NCI-H187 (cell line): ENCODE results near the gene SH3D19.
"Not testable (repeated sequence)": the region's sequence is repeated elsewhere in the genome, so short reads cannot be mapped to it uniquely, and the experiment has no call there.

ENCODE experiments used
- DNase-seq, 2 experiments: peaks; one replicate each; lab custom pipeline; 2025; lab: John Stamatoyannopoulos, UW

Gene SH3D19

DNA sequence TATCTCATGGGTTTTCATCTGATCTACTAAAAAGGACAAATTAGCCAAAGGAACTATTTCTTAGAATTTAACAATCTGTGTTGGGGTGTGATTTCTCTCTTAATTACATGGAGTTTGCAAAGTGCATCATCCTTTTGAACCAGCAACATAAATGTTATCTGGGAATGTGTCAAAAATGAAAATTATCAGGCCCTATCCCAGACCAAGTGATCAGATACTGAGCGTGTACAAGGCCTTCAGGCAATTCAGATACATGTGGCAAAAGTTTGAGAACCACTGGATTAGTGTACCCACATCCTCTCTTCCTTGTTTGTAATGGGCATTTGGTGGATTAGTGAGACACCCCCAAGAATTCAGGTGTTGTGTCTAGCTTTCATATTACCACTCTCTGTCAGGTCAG is 3.8 kb downstream of the SH3D19 start:
- no peak for DNase-seq

DNA sequence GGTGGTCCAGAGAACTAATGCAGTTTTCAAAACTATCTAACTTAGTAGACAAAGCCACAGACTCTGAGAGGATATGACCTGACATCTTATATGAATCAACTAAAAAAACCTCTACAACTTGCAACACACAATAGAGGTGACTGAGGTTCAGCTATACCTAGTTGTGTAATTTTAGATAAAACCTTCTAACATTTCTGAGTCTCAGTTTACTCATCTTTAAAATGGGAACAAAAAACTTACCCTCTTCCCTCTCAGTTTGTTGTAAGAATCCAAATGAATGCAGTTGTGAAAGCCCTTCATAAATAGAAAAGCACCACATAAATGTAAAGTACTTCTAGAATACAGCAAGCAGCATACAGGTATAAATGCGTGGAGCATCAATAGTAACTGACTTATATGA is 5.9 kb downstream of the SH3D19 start:
- no peak for DNase-seq

GRCh38 chr4:151318307-151319006 is 6.9 kb downstream of the SH3D19 start:
- no peak for DNase-seq

DNA sequence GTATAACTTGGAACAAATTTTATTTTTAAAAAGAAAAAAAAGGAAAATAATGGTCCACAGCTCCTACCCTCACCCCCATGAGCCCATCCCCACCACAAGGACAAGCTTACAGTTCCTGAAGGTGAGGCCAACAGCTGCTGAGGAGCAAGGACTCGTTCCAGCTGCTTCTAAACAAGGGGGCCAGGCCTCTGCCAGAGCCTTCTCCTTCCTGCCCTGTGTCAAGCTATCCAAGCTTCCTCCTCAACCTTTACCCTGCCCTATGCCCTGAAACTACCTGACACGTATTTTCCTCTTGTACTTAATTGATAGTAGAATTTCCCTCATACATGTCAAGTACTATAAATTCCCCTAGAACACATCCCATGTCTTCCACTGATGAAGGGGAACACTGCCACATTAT is 8.8 kb downstream of the SH3D19 start:
- no peak for DNase-seq

DNA sequence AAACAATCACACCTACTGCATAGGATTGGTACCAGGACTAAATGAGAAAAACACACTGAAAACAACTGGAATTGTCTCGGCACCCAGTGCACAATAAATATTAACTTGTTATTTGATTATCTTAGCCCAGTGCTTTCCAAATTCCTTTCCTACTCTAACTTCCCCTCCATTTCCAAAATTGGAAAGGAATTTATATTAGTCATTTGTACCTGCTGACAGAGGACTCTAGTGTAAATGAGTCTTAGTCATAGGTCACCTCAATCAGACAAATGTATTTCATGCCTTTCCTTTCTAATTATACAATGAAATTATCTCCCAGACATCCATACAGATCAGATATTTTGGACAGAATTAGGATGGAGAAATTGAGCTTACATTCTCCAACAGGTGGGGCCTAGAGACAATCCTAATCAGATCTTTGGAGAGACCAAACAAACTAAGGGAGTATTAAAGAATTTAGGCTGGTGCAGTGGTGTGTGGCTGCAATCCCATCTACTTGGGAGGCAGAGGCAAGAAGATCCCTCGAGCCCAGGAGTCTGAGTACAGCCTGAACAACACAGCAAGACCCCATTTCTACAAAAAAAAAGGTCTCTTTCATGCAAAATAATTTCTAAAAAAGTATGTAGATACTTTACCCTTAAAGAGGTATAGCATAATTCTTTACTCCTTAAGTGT is 10.1 kb downstream of the SH3D19 start:
- DNase-seq: no peak

GRCh38 chr4:151314479-151314878 is 10.9 kb downstream of the SH3D19 start:
- DNase-seq: no peak

GRCh38 chr4:151314010-151314355 is 11.4 kb downstream of the SH3D19 start:
- DNase-seq: no peak

GRCh38 chr4:151313306-151314009 is 11.9 kb downstream of the SH3D19 start:
- no peak for DNase-seq

GRCh38 chr4:151310124-151310728 is 15.2 kb downstream of the SH3D19 start:
- DNase-seq: no peak

- DNase-seq: no peak
These were observed 20.6 kb downstream of the SH3D19 start for GRCh38 chr4:151304755-151305154.

DNA sequence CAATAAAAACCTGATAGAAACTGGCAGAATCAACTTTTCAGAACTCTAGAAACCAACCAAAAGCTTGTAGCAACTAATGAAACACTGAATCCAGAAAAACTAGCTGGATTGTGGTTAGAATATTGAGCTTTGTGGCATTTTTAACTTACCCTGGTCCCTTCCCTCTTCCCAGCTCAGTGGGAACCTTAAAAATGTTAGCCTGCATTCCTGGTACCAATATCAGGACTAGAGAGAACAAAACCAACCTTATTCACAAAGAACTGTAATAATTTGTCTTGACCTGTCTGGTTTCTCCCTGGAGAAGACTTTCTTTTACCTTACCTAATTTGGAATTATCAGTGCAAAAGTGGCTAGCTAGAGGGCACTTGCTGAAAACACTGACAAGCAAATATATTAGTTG is 21.2 kb downstream of the SH3D19 start:
- no peak for DNase-seq

DNA sequence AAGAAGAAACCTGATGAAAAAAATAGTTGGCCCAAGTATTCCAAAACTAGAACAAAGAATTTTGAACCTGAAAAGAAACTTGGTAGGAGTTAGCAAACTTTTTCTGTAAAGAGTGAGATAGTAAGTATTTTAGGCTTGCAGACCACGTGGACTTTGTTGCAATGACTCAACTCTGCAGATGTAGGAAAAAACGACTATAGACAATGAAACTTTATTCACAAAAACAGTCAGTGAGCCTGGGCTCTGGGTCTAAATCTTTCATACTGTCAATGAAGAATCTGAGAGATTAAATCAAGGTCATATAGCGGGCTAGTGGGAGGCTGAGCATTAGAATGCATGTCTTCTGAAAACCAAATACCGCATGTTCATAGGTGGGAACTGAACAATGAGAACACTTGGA is 23.0 kb downstream of the SH3D19 start:
- no peak for DNase-seq

- no peak for DNase-seq
These were observed 28.2 kb downstream of the SH3D19 start for GRCh38 chr4:151297170-151297569.

DNA sequence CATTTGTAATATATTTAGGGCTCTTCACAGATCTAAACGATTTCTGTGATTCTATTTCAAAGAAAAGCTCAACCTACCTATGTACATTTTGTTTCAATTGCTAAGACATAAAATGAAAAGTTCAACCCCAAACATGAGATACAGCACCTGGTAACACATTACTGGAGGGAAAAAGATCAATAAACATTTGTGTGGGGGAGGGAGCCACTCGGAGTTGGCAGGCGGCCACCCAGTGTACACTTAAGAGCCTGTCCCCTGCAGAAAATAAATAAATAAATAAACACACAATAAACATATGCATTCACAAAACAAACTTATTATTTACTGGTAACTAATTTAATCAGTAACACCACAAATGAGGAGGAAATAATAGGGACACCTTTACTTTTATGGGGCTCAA is 29.2 kb downstream of the SH3D19 start:
- DNase-seq: no peak

GRCh38 chr4:151294833-151295496 is 30.4 kb downstream of the SH3D19 start:
- DNase-seq: no peak

GRCh38 chr4:151292038-151292437 is 33.4 kb downstream of the SH3D19 start:
- no peak for DNase-seq

DNA sequence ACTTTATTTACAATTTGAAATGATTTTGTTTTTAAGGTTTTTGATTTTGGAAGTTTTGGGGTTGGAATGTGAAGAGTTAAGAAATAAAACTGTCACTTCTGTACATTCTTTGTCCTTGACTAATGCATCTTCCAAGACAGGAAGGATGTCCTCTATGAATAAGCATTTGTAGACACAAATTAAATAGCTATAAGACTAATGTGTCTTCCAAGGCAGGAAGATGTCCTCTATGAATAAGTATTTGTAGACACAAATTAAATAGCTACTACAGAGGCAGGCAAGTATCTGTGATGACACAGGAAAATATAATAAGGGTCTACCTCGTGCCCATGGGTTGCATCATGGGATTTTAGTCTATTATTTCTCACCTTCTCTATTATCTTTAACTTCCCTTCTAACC is 33.9 kb downstream of the SH3D19 start:
- no peak for DNase-seq

GRCh38 chr4:151287409-151287808 is 38.0 kb downstream of the SH3D19 start:
- DNase-seq: no peak

DNA sequence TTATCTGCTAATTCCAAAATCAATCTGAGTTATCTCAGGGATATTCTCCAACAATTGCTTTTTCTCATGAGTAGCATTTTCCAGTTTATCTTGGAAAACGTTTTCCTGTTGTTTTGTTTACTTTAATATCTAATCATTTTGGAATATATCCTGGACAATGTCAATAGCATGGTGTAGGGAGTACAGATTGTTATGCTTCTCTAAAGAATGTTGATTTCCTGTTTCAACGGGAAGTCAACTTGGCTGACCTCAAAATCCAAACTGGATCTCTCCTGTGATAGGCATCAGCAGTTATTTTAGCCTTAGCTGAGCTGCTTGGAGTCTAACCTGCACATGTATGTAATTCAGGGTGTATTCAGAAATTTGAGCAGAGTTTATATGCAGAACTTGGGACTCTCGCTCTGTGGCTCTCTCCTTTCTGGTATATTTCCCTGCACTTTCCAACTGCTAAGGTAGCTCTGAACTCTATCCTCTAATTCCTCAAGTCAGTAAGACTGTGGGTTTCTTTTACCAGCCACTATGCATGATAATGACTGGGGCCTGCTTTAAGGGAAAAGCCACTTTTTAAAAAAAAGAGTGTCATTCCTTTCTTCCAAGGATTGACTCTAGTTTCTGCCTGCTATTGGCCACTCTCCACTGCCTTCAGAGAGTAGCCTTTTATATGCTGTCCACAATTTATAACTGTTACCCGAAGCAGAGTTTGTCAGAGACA is 40.7 kb downstream of the SH3D19 start:
- no peak for DNase-seq

DNA sequence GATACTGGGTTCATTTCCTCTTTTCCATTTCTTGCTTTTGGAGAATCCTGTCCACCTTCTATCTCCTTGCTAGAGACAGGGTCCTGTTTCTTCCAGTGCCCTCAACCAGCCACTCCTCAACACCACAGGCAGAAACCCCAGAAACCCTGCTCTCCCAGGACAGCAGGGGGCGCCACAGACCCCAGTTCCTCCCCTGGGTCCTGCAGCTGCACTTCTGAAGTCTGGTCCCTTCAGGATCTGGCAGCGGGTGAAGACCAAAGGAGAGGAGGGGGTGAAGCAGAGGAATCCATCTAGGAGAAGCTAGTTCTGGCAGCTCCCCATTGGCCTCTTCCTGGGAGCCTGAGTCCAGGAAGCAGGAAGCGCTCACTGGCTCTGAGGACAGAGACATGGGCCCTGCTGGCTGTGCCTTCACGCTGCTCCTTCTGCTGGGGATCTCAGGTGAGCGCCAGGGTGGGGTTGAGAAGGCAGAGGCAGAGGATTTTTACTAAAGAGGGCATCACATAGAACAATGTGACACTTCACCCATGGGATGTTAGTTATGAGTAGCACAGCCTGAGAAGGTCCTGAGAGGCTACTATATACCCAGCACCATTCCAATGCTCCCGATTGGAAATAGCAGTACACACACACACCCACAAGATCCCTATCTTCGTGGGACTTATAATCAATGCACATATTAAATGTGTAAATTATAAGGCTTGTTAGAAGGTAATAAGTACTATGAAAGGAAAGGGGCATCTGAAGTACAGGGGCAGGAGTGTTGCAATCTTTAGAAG is 48.4 kb downstream of the SH3D19 start, which contains the start of gene PRSS48:
Gene PRSS48, plus strand, starts transcription at position 375 of the 776 bp plus-strand sequence. Its CDS starts 12 bp downstream, at position 387.
- peak in 1 of 2 experiments; percentile 7 for DNase-seq

DNA sequence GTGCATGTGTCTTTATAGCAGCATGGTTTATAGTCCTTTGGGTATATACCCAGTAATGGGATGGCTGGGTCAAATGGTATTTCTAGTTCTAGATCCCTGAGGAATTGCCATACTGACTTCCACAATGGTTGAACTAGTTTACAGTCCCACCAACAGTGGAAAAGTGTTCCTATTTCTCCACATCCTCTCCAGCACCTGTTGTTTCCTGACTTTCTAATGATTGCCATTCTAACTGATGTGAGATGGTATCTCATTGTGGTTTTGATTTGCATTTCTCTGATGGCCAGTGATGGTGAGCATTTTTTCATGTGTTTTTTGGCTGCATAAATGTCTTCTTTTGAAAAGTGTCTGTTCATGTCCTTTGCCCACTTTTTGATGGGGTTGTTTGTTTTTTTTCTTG is 56.5 kb downstream of the SH3D19 start:
- DNase-seq: not testable (repeated sequence)
